GM21381 (cell line): ENCODE results near the gene CYB5RL.
"Not testable (repeated sequence)": the region's sequence is repeated elsewhere in the genome, so short reads cannot be mapped to it uniquely, and the experiment has no call there.

Experiments
- ATAC-seq: cut with Tn5 transposase; IDR thresholded peaks from one replicate; pipeline ENCODE4 v1.9.1; 2021; ENCODE audit warnings: mild to moderate bottlenecking, moderate library complexity; ENCODE audit not compliant: unreplicated experiment

The CYB5RL gene

GRCh38 chr1:54199765-54200518, at the start of gene CYB5RL, which contains the start of gene MRPL37:
CYB5RL (minus strand) TSS chr1:54200030; CDS start chr1:54195616, 4,414 bp downstream.
MRPL37 (plus strand) TSS chr1:54200167; CDS start chr1:54200244, 77 bp downstream.
- ATAC-seq, result peak; percentile 95

- no peak for ATAC-seq
Observed at GRCh38 chr1:54248966-54249365, 49.1 kb upstream of the CYB5RL start.

- no peak for ATAC-seq
Observed at GRCh38 chr1:54247863-54248515, 48.2 kb upstream of the CYB5RL start.

- ATAC-seq, result no peak
Observed at GRCh38 chr1:54246116-54246721, 46.4 kb upstream of the CYB5RL start.

- no peak for ATAC-seq
Observed at GRCh38 chr1:54245501-54245900, 45.7 kb upstream of the CYB5RL start.

- no peak for ATAC-seq
Observed at GRCh38 chr1:54244655-54245054, 44.8 kb upstream of the CYB5RL start.

GRCh38 chr1:54243022-54243421, 43.2 kb upstream of the CYB5RL start:
- no peak for ATAC-seq

- no peak for ATAC-seq
Observed at GRCh38 chr1:54241364-54241763, 41.5 kb upstream of the CYB5RL start.

- no peak for ATAC-seq
Observed at GRCh38 chr1:54240741-54241335, 41.0 kb upstream of the CYB5RL start.

GRCh38 chr1:54239631-54240031, 39.8 kb upstream of the CYB5RL start:
- no peak for ATAC-seq

GRCh38 chr1:54239035-54239383, 39.2 kb upstream of the CYB5RL start:
- no peak for ATAC-seq

- ATAC-seq, result no peak
Observed at GRCh38 chr1:54238353-54239034, 38.7 kb upstream of the CYB5RL start.

GRCh38 chr1:54237586-54237985, 37.8 kb upstream of the CYB5RL start:
- ATAC-seq, result no peak

GRCh38 chr1:54234284-54234683, 34.5 kb upstream of the CYB5RL start:
- no peak for ATAC-seq

- ATAC-seq, result not testable (repeated sequence)
Observed at GRCh38 chr1:54233196-54233595, 33.4 kb upstream of the CYB5RL start.

GRCh38 chr1:54230507-54231339, 30.9 kb upstream of the CYB5RL start:
- ATAC-seq, result no peak

- no peak for ATAC-seq
Observed at GRCh38 chr1:54229281-54229891, 29.6 kb upstream of the CYB5RL start.

GRCh38 chr1:54228638-54229079, 28.8 kb upstream of the CYB5RL start:
- ATAC-seq, result no peak

- ATAC-seq, result no peak
Observed at GRCh38 chr1:54227891-54228310, 28.1 kb upstream of the CYB5RL start.
